B cell (primary cell): ENCODE data around the gene SWT1. TPM values are rescaled to one million over a fixed set of nuclear protein-coding genes. Genes with fewer than 3 reads are reported as not detected.

Experiments
- ATAC-seq: fragments of 200-7000 bp; cut with Tn5 transposase; one replicate; pipeline ENCODE4 v1.10.0; 2021; ENCODE audit warnings: low read depth, mild to moderate bottlenecking, moderate number of reproducible peaks, moderate library complexity
- CTCF ChIA-PET: fragments of 350-600 bp; sonication (Branson Sonifier 250); formaldehyde crosslinking; loops from one replicate; lab custom pipeline; 2021; ENCODE audit warnings: antibody characterized with exemption, inconsistent platforms; lab: Charles Lee
- POLR2A ChIA-PET: fragments of 350-600 bp; sonication (Branson Sonifier 250); formaldehyde crosslinking; loops from one replicate; lab custom pipeline; 2021; ENCODE audit warnings: antibody characterized with exemption; lab: Charles Lee
- DNase-seq: peaks from one replicate; pipeline ENCODE4 v3.0.0; 2013
- H2AFZ ChIP-seq: 2 replicates; pipeline ENCODE4 v1.6.1; 2012; ENCODE audit warnings: mild to moderate bottlenecking, low read depth, low read length; ENCODE audit not compliant: insufficient read depth, poor library complexity, severe bottlenecking
- H3K27ac ChIP-seq, 2 donors: 1 replicate in 1 of 2; 2 replicates in 1 of 2; pipeline ENCODE4 v1.5.1; 2012 to 2013; ENCODE audit warnings: low read length in 2 of 2, mild to moderate bottlenecking in 2 of 2, moderate library complexity in 1 of 2
- H3K27me3 ChIP-seq, 4 experiments: fragments of 200-600 bp in 1 of 4; sonication (generic) in 1 of 4; replicated peaks in 1 of 4; 1 replicate in 2 of 4; 2 replicates in 2 of 4; pipeline versions ENCODE4 v1.6.1 to v1.7.0; 2013 to 2016; ENCODE audit warnings: low read length in 3 of 4, mild to moderate bottlenecking in 2 of 4, mixed read lengths in 1 of 4, moderate library complexity in 1 of 4; ENCODE audit not compliant: insufficient read depth in 4 of 4, control insufficient read depth in 3 of 4; ENCODE audit errors: control extremely low read depth in 1 of 4
- H3K36me3 ChIP-seq, 2 experiments: replicated peaks in 1 of 2; 1 replicate in 1 of 2; 2 replicates in 1 of 2; pipeline versions ENCODE4 v1.6.1 to v1.7.1; 2013; ENCODE audit warnings: low read length in 1 of 2; ENCODE audit not compliant: insufficient read depth in 2 of 2, control insufficient read depth in 1 of 2; ENCODE audit errors: control extremely low read depth in 1 of 2, extremely low read depth in 1 of 2
- H3K4me1 ChIP-seq, 2 donors: fragments of 200-600 bp in 1 of 2; sonication (generic) in 1 of 2; 1 replicate in 1 of 2; 2 replicates in 1 of 2; pipeline versions ENCODE4 v1.5.1 to v1.6.1; 2013 to 2017; ENCODE audit warnings: low read length in 2 of 2; ENCODE audit not compliant: control insufficient read depth in 2 of 2, insufficient read depth in 2 of 2
- H3K4me2 ChIP-seq: replicated peaks from 2 replicates; pipeline ENCODE3; 2012; ENCODE audit warnings: mild to moderate bottlenecking, low read depth, low read length; ENCODE audit not compliant: poor library complexity, severe bottlenecking
- H3K4me3 ChIP-seq, 5 experiments: fragments of 200-600 bp in 1 of 5; sonication (generic) in 1 of 5; 1 replicate in 3 of 5; 2 replicates in 2 of 5; pipeline versions ENCODE4 v1.5.1 to v1.7.0; 2011 to 2016; ENCODE audit warnings: low read length in 4 of 5, mild to moderate bottlenecking in 4 of 5, low read depth in 2 of 5, control low read depth in 1 of 5, moderate library complexity in 1 of 5; ENCODE audit not compliant: insufficient read depth in 1 of 5; ENCODE audit errors: control extremely low read depth in 1 of 5, extremely low read depth in 1 of 5
- H3K79me2 ChIP-seq: fragments of 200-600 bp; sonication (generic); one replicate; pipeline ENCODE4 v1.6.0; 2016; ENCODE audit warnings: low read length; ENCODE audit not compliant: control insufficient read depth, insufficient read depth
- H3K9ac ChIP-seq: fragments of 200-600 bp; sonication (generic); 2 replicates; pipeline ENCODE4 v1.6.1; 2017; ENCODE audit warnings: mild to moderate bottlenecking, low read length, moderate library complexity
- H3K9me3 ChIP-seq, 3 donors: one replicate each; pipeline versions ENCODE4 v1.6.1 to v1.7.1; 2013; ENCODE audit warnings: low read length in 2 of 3; ENCODE audit not compliant: control insufficient read depth in 2 of 3, insufficient read depth in 1 of 3; ENCODE audit errors: control extremely low read depth in 1 of 3
- H4K20me1 ChIP-seq: 2 replicates; pipeline ENCODE4 v1.6.0; 2012; ENCODE audit warnings: mild to moderate bottlenecking, low read length; ENCODE audit not compliant: insufficient read depth, control insufficient read depth, poor library complexity, severe bottlenecking
- H3K27ac Mint-ChIP-seq: one replicate; pipeline ENCODE4 v1.8.0; 2021; ENCODE audit warnings: mixed read lengths
- H3K27me3 Mint-ChIP-seq: one replicate; pipeline ENCODE4 v1.8.0; 2021; ENCODE audit warnings: mixed read lengths
- H3K4me1 Mint-ChIP-seq: one replicate; pipeline ENCODE4 v1.8.0; 2021; ENCODE audit warnings: mixed read lengths
- H3K4me3 Mint-ChIP-seq: one replicate; pipeline ENCODE4 v1.8.0; 2021; ENCODE audit warnings: mixed read lengths
- H3K9me3 Mint-ChIP-seq: one replicate; pipeline ENCODE4 v1.8.0; 2022; ENCODE audit warnings: mixed read lengths; ENCODE audit not compliant: insufficient read depth
- CTCF ChIP-seq: fragments of 200-600 bp; IDR thresholded peaks from one replicate; pipeline ENCODE4 v1.8.0; 2022; ENCODE audit warnings: antibody characterized with exemption, mild to moderate bottlenecking
- EZH2 ChIP-seq: IDR thresholded peaks from 2 replicates; pipeline ENCODE4 v1.6.1; 2012; ENCODE audit warnings: borderline replicate concordance, low read depth, mild to moderate bottlenecking, moderate library complexity, low read length; ENCODE audit not compliant: insufficient read depth, poor library complexity, severe bottlenecking
- WGBS: methylation state at CpG from one replicate; pipeline ENCODE4 v1.1.5; 2013; ENCODE audit warnings: missing lambda C conversion rate; ENCODE audit not compliant: insufficient coverage; 5-methylcytosine and 5-hydroxymethylcytosine counted together
- intact Hi-C: fragments of 100-400 bp; cut with micrococcal nuclease; formaldehyde crosslinking; loops from one replicate; pipeline ENCODE4 v1.10.0; 2022
- polyA plus RNA-seq: library from polyadenylated mRNA; depleted of rRNA; stranded (reverse); fragments of >200 nt; gene quantifications from 2 replicates; pipeline ENCODE4 v1.2.3, GENCODE V29; 2012
- total RNA-seq, 2 donors: library from RNA; stranded (reverse); fragments of 120-200 nt in 1 of 2; gene quantifications; 1 replicate in 1 of 2; 2 replicates in 1 of 2; pipeline versions ENCODE4 v1.2.3 to v1.2.4, GENCODE V29; 2013 to 2022

The SWT1 gene
- total and polyA plus RNA-seq, 2 donors (not counting 1 experiment from before 2014, with no cell fraction given) = 2.1 to 8.5 TPM

- Mint-ChIP-seq H3K4me3 (no peak overlapping the region), H3K27ac (no peak overlapping the region), H3K9me3 (no peaks in the 10 kb centered on the region), H3K4me1 (no peaks in the 10 kb centered on the region), H3K27me3 (no peaks in the 10 kb centered on the region)
- intact Hi-C loops = no loop called here
- H3K27ac ChIP-seq = no peak overlapping the region
- H3K79me2 ChIP-seq = no peaks in the 10 kb centered on the region
- no peak overlapping the region for H3K9ac ChIP-seq
- H3K27me3 ChIP-seq = no peaks in the 10 kb centered on the region
- H2AFZ ChIP-seq = no peak overlapping the region
- H4K20me1 ChIP-seq = no peaks in the 10 kb centered on the region
- no peaks in the 10 kb centered on the region for H3K36me3 ChIP-seq
- DNase-seq = no peak
- POLR2A ChIA-PET = no interaction called here
- H3K9me3 ChIP-seq = no peaks in the 10 kb centered on the region
- no peaks in the 10 kb centered on the region for H3K4me1 ChIP-seq
- CTCF ChIA-PET = no interaction called here
- WGBS = no CpG with 5 or more reads among the region's 4 CpGs
- no peak for ATAC-seq
- H3K4me3 ChIP-seq = no peak overlapping the region
- no peak for TF ChIP-seq CTCF
- no peak for TF ChIP-seq EZH2
- H3K4me2 ChIP-seq = no peak overlapping the region
These were observed 108.3 kb downstream of the SWT1 start for GRCh38 chr1:185265314-185265713.

GRCh38 chr1:185267301-185267700 is 110.3 kb downstream of the SWT1 start:
- no peaks in the 10 kb centered on the region for H3K27me3 ChIP-seq
- no peak overlapping the region for H2AFZ ChIP-seq
- ChIA-PET CTCF (interaction anchor here (1.9 kb wide), 1 partner anchor 414 kb away, joined by 5 read pairs; no protein-coding TSS in a partner anchor), POLR2A (no interaction called here)
- H3K4me2 ChIP-seq = no peak overlapping the region
- no peaks in the 10 kb centered on the region for H4K20me1 ChIP-seq
- no peaks in the 10 kb centered on the region for H3K79me2 ChIP-seq
- no peak overlapping the region for H3K9ac ChIP-seq
- no peak for ATAC-seq
- Mint-ChIP-seq H3K27me3 (no peaks in the 10 kb centered on the region), H3K27ac (no peak overlapping the region), H3K4me3 (no peak overlapping the region), H3K4me1 (no peaks in the 10 kb centered on the region), H3K9me3 (no peaks in the 10 kb centered on the region)
- H3K27ac ChIP-seq = no peak overlapping the region
- intact Hi-C loops = no loop called here
- DNase-seq = no peak
- H3K4me1 ChIP-seq = no peaks in the 10 kb centered on the region
- no peak overlapping the region for H3K4me3 ChIP-seq
- 93% methylated on average over 3 of the region's 3 CpGs for WGBS
- H3K9me3 ChIP-seq = no peaks in the 10 kb centered on the region
- TF ChIP-seq EZH2 (no peak), CTCF (no peak)
- H3K36me3 ChIP-seq = no peaks in the 10 kb centered on the region
